Nephron (organoid): ENCODE results near the gene TLR5.
A peak's percentile ranks its signal among the peaks of the same experiment; 100 is the strongest.

Experiments used
- H3K27ac Mint-ChIP-seq, 3 experiments: 2 replicates each; pipeline ENCODE4 v1.8.0; 2020; ENCODE audit warnings: mixed read lengths in 3 of 3, mild to moderate bottlenecking in 2 of 3, moderate library complexity in 1 of 3
- H3K27me3 Mint-ChIP-seq: 2 replicates; pipeline ENCODE4 v1.8.0; 2021; ENCODE audit warnings: low read depth, mild to moderate bottlenecking, moderate library complexity, mixed read lengths
- H3K36me3 Mint-ChIP-seq: 2 replicates; pipeline ENCODE4 v1.8.0; 2020; ENCODE audit warnings: low read depth, mixed read lengths
- H3K4me1 Mint-ChIP-seq: 2 replicates; pipeline ENCODE4 v1.8.0; 2020; ENCODE audit warnings: mixed read lengths
- H3K4me3 Mint-ChIP-seq, 3 experiments: 2 replicates each; pipeline ENCODE4 v1.8.0; 2020; ENCODE audit warnings: mild to moderate bottlenecking in 3 of 3, mixed read lengths in 3 of 3, moderate library complexity in 2 of 3
- H3K9me3 Mint-ChIP-seq: 2 replicates; pipeline ENCODE4 v1.8.0; 2020; ENCODE audit warnings: mixed read lengths
- TF ChIP-seq, protein P1 (sequence below), 3 experiments: fragments of 200-600 bp; sonication (generic); IDR thresholded peaks; one replicate each; pipeline ENCODE4 v1.5.0; 2021; ENCODE audit warnings: antibody characterized with exemption in 3 of 3; ENCODE audit not compliant: unreplicated experiment in 3 of 3

Gene TLR5

GRCh38 chr1:223144914-223145313 is 1.9 kb upstream of the TLR5 start:
- peak overlapping the region in 2 of 3 experiments; percentile 39 to 54 for H3K4me3 Mint-ChIP-seq
- H3K9me3 Mint-ChIP-seq: peaks cover 24% of the 10 kb centered on the region
- H3K4me1 Mint-ChIP-seq: peaks cover 33% of the 10 kb centered on the region
- H3K27me3 Mint-ChIP-seq: peaks cover 20% of the 10 kb centered on the region
- TF ChIP-seq, protein P1, sequence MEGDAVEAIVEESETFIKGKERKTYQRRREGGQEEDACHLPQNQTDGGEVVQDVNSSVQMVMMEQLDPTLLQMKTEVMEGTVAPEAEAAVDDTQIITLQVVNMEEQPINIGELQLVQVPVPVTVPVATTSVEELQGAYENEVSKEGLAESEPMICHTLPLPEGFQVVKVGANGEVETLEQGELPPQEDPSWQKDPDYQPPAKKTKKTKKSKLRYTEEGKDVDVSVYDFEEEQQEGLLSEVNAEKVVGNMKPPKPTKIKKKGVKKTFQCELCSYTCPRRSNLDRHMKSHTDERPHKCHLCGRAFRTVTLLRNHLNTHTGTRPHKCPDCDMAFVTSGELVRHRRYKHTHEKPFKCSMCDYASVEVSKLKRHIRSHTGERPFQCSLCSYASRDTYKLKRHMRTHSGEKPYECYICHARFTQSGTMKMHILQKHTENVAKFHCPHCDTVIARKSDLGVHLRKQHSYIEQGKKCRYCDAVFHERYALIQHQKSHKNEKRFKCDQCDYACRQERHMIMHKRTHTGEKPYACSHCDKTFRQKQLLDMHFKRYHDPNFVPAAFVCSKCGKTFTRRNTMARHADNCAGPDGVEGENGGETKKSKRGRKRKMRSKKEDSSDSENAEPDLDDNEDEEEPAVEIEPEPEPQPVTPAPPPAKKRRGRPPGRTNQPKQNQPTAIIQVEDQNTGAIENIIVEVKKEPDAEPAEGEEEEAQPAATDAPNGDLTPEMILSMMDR (IDR thresholded peaks at IDR 0.05; ENCODE audit: unreplicated experiment in 3 of 3): no peak
- H3K27ac Mint-ChIP-seq: no peak overlapping the region
- H3K36me3 Mint-ChIP-seq: no peaks in the 10 kb centered on the region

DNA sequence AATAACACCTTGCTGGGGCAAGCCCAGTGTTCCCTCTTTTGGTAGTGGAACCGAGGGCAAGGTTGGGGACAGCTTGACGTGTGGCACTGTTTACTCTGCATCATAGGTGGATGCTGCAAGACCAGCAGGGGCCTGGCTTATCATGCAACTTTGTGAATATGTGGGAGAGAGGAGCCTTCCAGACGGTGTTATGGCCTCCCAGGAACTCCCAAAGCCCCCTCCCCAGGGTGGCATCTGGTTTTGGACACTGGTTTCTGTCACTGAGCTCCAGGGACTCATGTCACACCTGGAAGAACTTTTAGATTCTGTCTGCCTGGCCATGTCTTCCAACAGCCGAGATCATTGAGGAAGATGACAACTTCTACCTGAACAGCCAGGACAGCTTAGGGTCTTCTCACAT is 1.4 kb upstream of the TLR5 start:
- TF ChIP-seq, protein P1 (IDR thresholded peaks at IDR 0.05; ENCODE audit: unreplicated experiment in 3 of 3): no peak
- H3K36me3 Mint-ChIP-seq: no peaks in the 10 kb centered on the region
- peaks cover 21% of the 10 kb centered on the region for H3K27me3 Mint-ChIP-seq
- H3K9me3 Mint-ChIP-seq: peaks cover 24% of the 10 kb centered on the region
- peaks cover 33% of the 10 kb centered on the region for H3K4me1 Mint-ChIP-seq
- peak overlapping the region in 1 of 3 experiments; percentile 13 for H3K4me3 Mint-ChIP-seq
- no peak overlapping the region for H3K27ac Mint-ChIP-seq

DNA sequence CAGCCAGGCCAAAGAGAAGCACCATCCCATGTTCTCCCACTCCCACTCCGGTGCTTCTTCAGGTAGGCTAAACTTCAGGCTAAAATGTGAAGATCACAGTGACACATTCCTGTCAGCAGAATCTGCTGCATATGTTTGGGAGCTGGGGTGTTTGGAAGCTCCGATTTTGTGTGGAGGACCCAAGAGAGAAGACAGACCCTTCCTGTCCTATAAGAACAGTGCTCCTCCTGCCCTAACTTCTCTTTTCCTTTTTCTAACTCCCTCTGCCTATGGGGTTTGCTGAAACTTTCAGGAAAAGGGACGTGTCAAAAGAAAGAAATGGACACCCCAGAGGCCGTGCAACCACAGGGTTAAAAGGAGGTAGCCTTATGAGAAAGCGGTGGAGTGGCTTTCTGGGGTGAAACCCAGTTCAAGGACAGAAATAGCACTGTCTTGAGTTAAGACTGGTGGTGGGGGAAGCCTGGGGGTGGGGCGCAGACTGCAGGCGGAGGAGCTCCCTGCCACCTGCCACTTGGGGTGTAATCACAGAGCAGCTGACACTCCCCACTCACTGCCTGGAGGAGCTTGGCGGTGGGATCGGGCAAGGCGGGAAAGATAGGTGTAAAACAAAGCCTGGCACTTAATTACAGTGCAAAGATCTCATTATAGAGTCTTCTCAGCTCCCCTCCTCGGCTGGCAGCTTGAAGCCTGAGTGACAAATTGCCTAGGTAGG is 645 bp upstream of the TLR5 start:
- TF ChIP-seq, protein P1 (IDR thresholded peaks at IDR 0.05; ENCODE audit: unreplicated experiment in 3 of 3): no peak
- Mint-ChIP-seq H3K4me3 (peak overlapping the region; percentile 71 to 81 (median 76)), H3K36me3 (no peaks in the 10 kb centered on the region), H3K27me3 (peaks cover 27% of the 10 kb centered on the region), H3K27ac (peak overlapping the region; percentile 26 to 82 (median 39)), H3K4me1 (peaks cover 31% of the 10 kb centered on the region), H3K9me3 (peaks cover 21% of the 10 kb centered on the region)

- H3K9me3 Mint-ChIP-seq: peaks cover 15% of the 10 kb centered on the region
- TF ChIP-seq, protein P1 (IDR thresholded peaks at IDR 0.05; ENCODE audit: unreplicated experiment in 3 of 3): no peak
- H3K36me3 Mint-ChIP-seq: no peaks in the 10 kb centered on the region
- peak overlapping the region; percentile 71 to 81 (median 76) for H3K4me3 Mint-ChIP-seq
- no peak overlapping the region for H3K27ac Mint-ChIP-seq
- peaks cover 33% of the 10 kb centered on the region for H3K27me3 Mint-ChIP-seq
- H3K4me1 Mint-ChIP-seq: peaks cover 29% of the 10 kb centered on the region
Observed at GRCh38 chr1:223142269-223142668, 779 bp downstream of the TLR5 start.

- TF ChIP-seq, protein P1 (IDR thresholded peaks at IDR 0.05; ENCODE audit: unreplicated experiment in 3 of 3): no peak
- peaks cover 28% of the 10 kb centered on the region for H3K27me3 Mint-ChIP-seq
- H3K27ac Mint-ChIP-seq: peak overlapping the region in 2 of 3 experiments; percentile 15 to 27
- peaks cover 34% of the 10 kb centered on the region for H3K4me1 Mint-ChIP-seq
- H3K36me3 Mint-ChIP-seq: no peaks in the 10 kb centered on the region
- peaks cover 2% of the 10 kb centered on the region for H3K9me3 Mint-ChIP-seq
- H3K4me3 Mint-ChIP-seq: peak overlapping the region in 2 of 3 experiments; percentile 8 to 17
Observed at GRCh38 chr1:223140611-223141405, 2.2 kb downstream of the TLR5 start.
